IMR-90 (cell line): Measurements from ENCODE around the gene UAP1. TPM values are rescaled to one million over a fixed set of nuclear protein-coding genes. Genes with fewer than 3 reads are reported as not detected.

Source experiments
- ATAC-seq: fragments of 200-7000 bp; cut with Tn5 transposase; 2 replicates; pipeline ENCODE4 v1.9.1; 2020; ENCODE audit warnings: low read depth, mild to moderate bottlenecking, moderate library complexity
- BruUV-seq: library from RNA; stranded (reverse); fragments of 400-500 nt; replicated peaks from 2 replicates; lab custom pipeline; 2021; lab: Mats Ljungman, UMichigan
- CTCF ChIA-PET: fragments of 300-600 bp; formaldehyde crosslinking; extraction: SDS; loops from one replicate; lab custom pipeline; 2021; ENCODE audit warnings: antibody characterized with exemption; lab: Yijun Ruan, JAX
- POLR2A ChIA-PET: fragments of 300-600 bp; sonication (Branson Sonifier 250); formaldehyde crosslinking; loops from one replicate; lab custom pipeline; 2022; ENCODE audit warnings: antibody characterized with exemption; ENCODE audit not compliant: unreplicated experiment; lab: Charles Lee
- DNase-seq: peaks from one replicate; pipeline ENCODE4 v3.0.0; 2013
- H2AFZ ChIP-seq: replicated peaks from 2 replicates; pipeline ENCODE3; 2013; ENCODE audit warnings: low read length, mild to moderate bottlenecking; ENCODE audit not compliant: poor library complexity
- H2AK5ac ChIP-seq: 2 replicates; pipeline ENCODE4 v1.6.1; 2013; ENCODE audit warnings: low read depth, low read length, inconsistent platforms
- H2AK9ac ChIP-seq: replicated peaks from 2 replicates; pipeline ENCODE3; 2013; ENCODE audit warnings: mild to moderate bottlenecking, low read depth, low read length, moderate library complexity; ENCODE audit not compliant: poor library complexity
- H2BK120ac ChIP-seq: 2 replicates; pipeline ENCODE4 v1.6.1; 2013; ENCODE audit warnings: low read depth, low read length, inconsistent platforms
- H2BK15ac ChIP-seq: 3 replicates; pipeline ENCODE4 v1.6.1; 2013; ENCODE audit warnings: low read depth, low read length, inconsistent platforms
- H2BK20ac ChIP-seq: 2 replicates; pipeline ENCODE4 v1.6.1; 2013; ENCODE audit warnings: low read depth, mild to moderate bottlenecking, inconsistent platforms, low read length, moderate library complexity
- H2BK5ac ChIP-seq: 2 replicates; pipeline ENCODE4 v1.6.1; 2013; ENCODE audit warnings: mild to moderate bottlenecking, low read depth, low read length, inconsistent platforms; ENCODE audit not compliant: poor library complexity, severe bottlenecking
- H3K14ac ChIP-seq: replicated peaks from 2 replicates; pipeline ENCODE4 v1.6.1; 2013; ENCODE audit warnings: low read depth, low read length, inconsistent platforms
- H3K18ac ChIP-seq: 2 replicates; pipeline ENCODE4 v1.6.1; 2013; ENCODE audit warnings: low read depth, low read length, control low read depth
- H3K23ac ChIP-seq: 2 replicates; pipeline ENCODE4 v1.6.1; 2013; ENCODE audit warnings: low read depth, low read length, inconsistent platforms
- H3K27ac ChIP-seq: 2 replicates; pipeline ENCODE4 v1.5.1; 2013; ENCODE audit warnings: mild to moderate bottlenecking, control low read depth, low read length; ENCODE audit not compliant: insufficient read depth
- H3K27me3 ChIP-seq: 2 replicates; pipeline ENCODE4 v1.6.1; 2013; ENCODE audit warnings: low read length; ENCODE audit not compliant: control insufficient read depth, insufficient read depth
- H3K36me3 ChIP-seq: 2 replicates; pipeline ENCODE4 v1.6.1; 2013; ENCODE audit warnings: low read length, mixed read lengths; ENCODE audit not compliant: control insufficient read depth, insufficient read depth
- H3K4ac ChIP-seq: 2 replicates; pipeline ENCODE4 v1.6.1; 2013; ENCODE audit warnings: low read depth, low read length, inconsistent platforms
- H3K4me1 ChIP-seq: 2 replicates; pipeline ENCODE4 v1.6.1; 2013; ENCODE audit warnings: low read length, mixed read lengths; ENCODE audit not compliant: control insufficient read depth, insufficient read depth
- H3K4me2 ChIP-seq: 2 replicates; pipeline ENCODE4 v1.6.1; 2013; ENCODE audit warnings: low read depth, mild to moderate bottlenecking, control low read depth, low read length, moderate library complexity
- H3K4me3 ChIP-seq: 2 replicates; pipeline ENCODE4 v1.5.1; 2013; ENCODE audit warnings: low read depth, mild to moderate bottlenecking, control low read depth, low read length, moderate library complexity; ENCODE audit not compliant: insufficient read depth
- H3K56ac ChIP-seq: 2 replicates; pipeline ENCODE4 v1.6.1; 2013; ENCODE audit warnings: low read length, inconsistent platforms; ENCODE audit not compliant: insufficient read depth; ENCODE audit errors: extremely low read depth
- H3K79me1 ChIP-seq, 2 experiments: 2 replicates each; pipeline ENCODE4 v1.6.1; 2013; ENCODE audit warnings: low read length in 2 of 2, inconsistent platforms in 1 of 2, low read depth in 1 of 2
- H3K9ac ChIP-seq: 2 replicates; pipeline ENCODE4 v1.6.1; 2013; ENCODE audit warnings: low read depth, low read length, control low read depth
- H3K9me1 ChIP-seq: 2 replicates; pipeline ENCODE4 v1.6.1; 2013; ENCODE audit warnings: low read length, inconsistent platforms; ENCODE audit not compliant: insufficient read depth
- H3K9me3 ChIP-seq: 2 replicates; pipeline ENCODE4 v1.6.1; 2013; ENCODE audit warnings: low read length; ENCODE audit not compliant: control insufficient read depth, insufficient read depth
- H4K20me1 ChIP-seq: 2 replicates; pipeline ENCODE4 v1.6.1; 2013; ENCODE audit warnings: low read length, inconsistent platforms; ENCODE audit not compliant: insufficient read depth
- H4K5ac ChIP-seq: 2 replicates; pipeline ENCODE4 v1.6.1; 2013; ENCODE audit warnings: mild to moderate bottlenecking, low read depth, low read length, control low read depth
- H4K8ac ChIP-seq, 2 experiments: 2 replicates each; pipeline ENCODE4 v1.6.1; 2013; ENCODE audit warnings: low read depth in 2 of 2, low read length in 2 of 2, control low read depth in 1 of 2, inconsistent platforms in 1 of 2
- H4K91ac ChIP-seq: 2 replicates; pipeline ENCODE4 v1.6.1; 2013; ENCODE audit warnings: low read depth, low read length, inconsistent platforms; ENCODE audit not compliant: insufficient read depth
- CEBPB ChIP-seq: IDR thresholded peaks from 2 replicates; pipeline ENCODE4 v1.6.1; 2012; ENCODE audit warnings: low read depth, low read length, improper control_type of control experiment
- FOS ChIP-seq: fragments of 150-350 bp; IDR thresholded peaks from 2 replicates; pipeline ENCODE4 v1.6.1; 2016; ENCODE audit warnings: low read depth, low read length
- MAFK ChIP-seq: IDR thresholded peaks from 2 replicates; pipeline ENCODE4 v1.6.1; 2012; ENCODE audit warnings: low read depth, low read length, improper control_type of control experiment
- MAZ ChIP-seq: IDR thresholded peaks from 2 replicates; pipeline ENCODE4 v1.6.1; 2012; ENCODE audit warnings: low read depth, mild to moderate bottlenecking, low read length, improper control_type of control experiment, moderate library complexity, borderline replicate concordance
- POLR2A ChIP-seq: IDR thresholded peaks from 2 replicates; pipeline ENCODE4 v1.6.1; 2012; ENCODE audit warnings: mild to moderate bottlenecking, low read depth, low read length
- RAD21 ChIP-seq: IDR thresholded peaks from 2 replicates; pipeline ENCODE4 v1.6.1; 2012; ENCODE audit warnings: low read length, improper control_type of control experiment
- RCOR1 ChIP-seq: IDR thresholded peaks from 2 replicates; pipeline ENCODE4 v1.6.1; 2012; ENCODE audit warnings: mild to moderate bottlenecking, low read length, improper control_type of control experiment; ENCODE audit not compliant: insufficient replicate concordance
- RFX5 ChIP-seq: IDR thresholded peaks from 2 replicates; pipeline ENCODE4 v1.8.0; 2012; ENCODE audit warnings: low read depth, mild to moderate bottlenecking, low read length, moderate library complexity
- SMC3 ChIP-seq: fragments of 150-350 bp; IDR thresholded peaks from 2 replicates; pipeline ENCODE4 v1.6.1; 2016; ENCODE audit warnings: low read depth, mild to moderate bottlenecking, antibody characterized with exemption, low read length, moderate library complexity
- WGBS, 2 experiments: methylation state at CpG; one replicate each; pipeline versions ENCODE4 v1.1.5 to v1.1.7; 2013; ENCODE audit warnings: missing lambda C conversion rate in 2 of 2; ENCODE audit not compliant: insufficient read length in 1 of 2; ENCODE audit errors: extremely low coverage in 2 of 2; 5-methylcytosine and 5-hydroxymethylcytosine counted together
- dilution Hi-C: fragments of 300-500 bp; cut with HindIII; formaldehyde crosslinking; loops from one replicate; pipeline ENCODE4 v1.14.3; 2018; ENCODE audit warnings: low sequenced_read_pairs; ENCODE audit not compliant: unreplicated experiment
- in situ Hi-C: fragments of 300-500 bp; cut with MboI; formaldehyde crosslinking; loops from 3 replicates; pipeline ENCODE4 v1.14.3; 2019; ENCODE audit warnings: low sequenced_read_pairs, inconsistent platforms, mixed read lengths
- intact Hi-C: fragments of 100-400 bp; cut with micrococcal nuclease; formaldehyde crosslinking; loops from 2 replicates; pipeline ENCODE4 v1.10.0; 2022
- polyA plus RNA-seq, 3 experiments: library from polyadenylated mRNA; depleted of rRNA; stranded (reverse); fragments of >200 nt; gene quantifications; 2 replicates each; pipeline ENCODE4 v1.2.3, GENCODE V29; 2012; ENCODE audit warnings: low replicate concordance in 1 of 3
- total RNA-seq: library from RNA; depleted of rRNA; stranded (reverse); fragments of >200 nt; gene quantifications from 2 replicates; pipeline ENCODE4 v1.2.3, GENCODE V29; 2012
- TF ChIP-seq, protein P1 (sequence below): fragments of 150-350 bp; IDR thresholded peaks from 2 replicates; pipeline ENCODE4 v1.6.1; 2016; ENCODE audit warnings: low read depth, mild to moderate bottlenecking, low read length, moderate library complexity, borderline replicate concordance
- TF ChIP-seq, protein P2 (sequence below): fragments of 150-350 bp; IDR thresholded peaks from 2 replicates; pipeline ENCODE4 v1.6.1; 2017; ENCODE audit warnings: mild to moderate bottlenecking, antibody characterized with exemption, low read length, low read depth

UAP1 gene
- total and polyA plus RNA-seq, 2 of the 4 experiments (the other 2 are of a cell fraction): 93.4 to 196 TPM

DNA sequence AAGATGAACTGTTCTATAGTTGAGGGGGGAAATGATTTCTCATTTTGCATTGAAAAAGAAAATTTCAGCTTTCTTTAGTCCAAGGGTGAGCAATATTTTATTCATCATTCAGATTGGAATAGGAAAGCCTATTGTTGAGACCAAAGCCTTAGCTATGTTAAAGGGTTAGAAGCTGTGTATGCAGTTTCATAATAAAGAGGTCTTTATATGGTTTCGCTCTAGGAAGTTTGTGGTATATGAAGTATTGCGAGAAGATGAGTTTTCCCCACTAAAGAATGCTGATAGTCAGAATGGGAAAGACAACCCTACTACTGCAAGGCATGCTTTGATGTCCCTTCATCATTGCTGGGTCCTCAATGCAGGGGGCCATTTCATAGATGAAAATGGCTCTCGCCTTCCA is 28.6 kb downstream of the UAP1 start:
- H3K23ac ChIP-seq: no peak overlapping the region
- H3K56ac ChIP-seq: no peak overlapping the region
- no peak overlapping the region for H2BK15ac ChIP-seq
- H3K14ac ChIP-seq: no peak overlapping the region
- H3K27ac ChIP-seq: no peak overlapping the region
- in situ Hi-C loops (no loop called here), intact Hi-C loops (no loop called here), dilution Hi-C loops (no loop called here)
- H2BK20ac ChIP-seq: no peak overlapping the region
- H2BK5ac ChIP-seq: no peak overlapping the region
- no peak overlapping the region for H3K4ac ChIP-seq
- no peak overlapping the region for H2BK120ac ChIP-seq
- no peak overlapping the region for H3K4me2 ChIP-seq
- no peaks in the 10 kb centered on the region; the same call in 1 of the 2 replicates for H3K9me1 ChIP-seq
- peaks cover 3% of the 10 kb centered on the region; the same call in 1 of the 2 replicates for H4K20me1 ChIP-seq
- ChIA-PET CTCF (no interaction called here), POLR2A (no interaction called here)
- H4K5ac ChIP-seq: no peak overlapping the region
- H3K36me3 ChIP-seq: peaks cover 41% of the 10 kb centered on the region
- H2AK5ac ChIP-seq: no peak overlapping the region
- no peak overlapping the region for H3K18ac ChIP-seq
- no peak overlapping the region for H3K9ac ChIP-seq
- TF ChIP-seq CEBPB (no peak), RAD21 (no peak), MAZ (no peak), RCOR1 (no peak), RFX5 (no peak), FOS (no peak), POLR2A (no peak), MAFK (no peak), SMC3 (no peak)
- TF ChIP-seq, protein P1, sequence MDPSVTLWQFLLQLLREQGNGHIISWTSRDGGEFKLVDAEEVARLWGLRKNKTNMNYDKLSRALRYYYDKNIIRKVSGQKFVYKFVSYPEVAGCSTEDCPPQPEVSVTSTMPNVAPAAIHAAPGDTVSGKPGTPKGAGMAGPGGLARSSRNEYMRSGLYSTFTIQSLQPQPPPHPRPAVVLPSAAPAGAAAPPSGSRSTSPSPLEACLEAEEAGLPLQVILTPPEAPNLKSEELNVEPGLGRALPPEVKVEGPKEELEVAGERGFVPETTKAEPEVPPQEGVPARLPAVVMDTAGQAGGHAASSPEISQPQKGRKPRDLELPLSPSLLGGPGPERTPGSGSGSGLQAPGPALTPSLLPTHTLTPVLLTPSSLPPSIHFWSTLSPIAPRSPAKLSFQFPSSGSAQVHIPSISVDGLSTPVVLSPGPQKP: no peak
- TF ChIP-seq, protein P2, sequence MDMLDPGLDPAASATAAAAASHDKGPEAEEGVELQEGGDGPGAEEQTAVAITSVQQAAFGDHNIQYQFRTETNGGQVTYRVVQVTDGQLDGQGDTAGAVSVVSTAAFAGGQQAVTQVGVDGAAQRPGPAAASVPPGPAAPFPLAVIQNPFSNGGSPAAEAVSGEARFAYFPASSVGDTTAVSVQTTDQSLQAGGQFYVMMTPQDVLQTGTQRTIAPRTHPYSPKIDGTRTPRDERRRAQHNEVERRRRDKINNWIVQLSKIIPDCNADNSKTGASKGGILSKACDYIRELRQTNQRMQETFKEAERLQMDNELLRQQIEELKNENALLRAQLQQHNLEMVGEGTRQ: no peak
- H2AFZ ChIP-seq: no peak overlapping the region
- no TSS peak for BruUV-seq
- no peaks in the 10 kb centered on the region for H3K27me3 ChIP-seq
- H4K91ac ChIP-seq: no peak overlapping the region
- peaks cover 25 to 42% of the 10 kb centered on the region in 2 experiments for H3K79me1 ChIP-seq
- no peak overlapping the region for H4K8ac ChIP-seq
- H3K9me3 ChIP-seq: no peaks in the 10 kb centered on the region
- WGBS, 2 experiments: no CpG with 5 or more reads among the region's 3 CpGs
- DNase-seq (no peak), ATAC-seq (no peak)
- H3K4me3 ChIP-seq: no peak overlapping the region
- H3K4me1 ChIP-seq: no peaks in the 10 kb centered on the region
- no peak overlapping the region for H2AK9ac ChIP-seq
